OCI-M1 (cell line): ENCODE data around the gene FTO.

Source experiments
- DNase-seq: peaks from one replicate; lab custom pipeline; 2025; lab: John Stamatoyannopoulos, UW

Gene FTO

GRCh38 chr16:54160252-54160860, 456.4 kb downstream of the FTO start:
- DNase-seq: no peak

- DNase-seq: no peak
Measured at GRCh38 chr16:54160939-54161897, 457.3 kb downstream of the FTO start.

GRCh38 chr16:54163197-54163843, 459.4 kb downstream of the FTO start:
- no peak for DNase-seq

GRCh38 chr16:54164789-54165173, 460.8 kb downstream of the FTO start:
- DNase-seq: no peak

GRCh38 chr16:54165174-54165911, 461.4 kb downstream of the FTO start:
- no peak for DNase-seq

- no peak for DNase-seq
Measured at GRCh38 chr16:54165912-54166865, 462.2 kb downstream of the FTO start.

- no peak for DNase-seq
Measured at GRCh38 chr16:54169112-54169511, 465.2 kb downstream of the FTO start.

- DNase-seq: peak; percentile 2
Measured at GRCh38 chr16:54171626-54172537, 467.9 kb downstream of the FTO start.

- no peak for DNase-seq
Measured at GRCh38 chr16:54173490-54173889, 469.5 kb downstream of the FTO start.

- DNase-seq: no peak
Measured at GRCh38 chr16:54174201-54174600, 470.2 kb downstream of the FTO start.

- no peak for DNase-seq
Measured at GRCh38 chr16:54174750-54175149, 470.8 kb downstream of the FTO start.

GRCh38 chr16:54175169-54175551, 471.2 kb downstream of the FTO start:
- no peak for DNase-seq

- no peak for DNase-seq
Measured at GRCh38 chr16:54175552-54176375, 471.8 kb downstream of the FTO start.

GRCh38 chr16:54176376-54176901, 472.5 kb downstream of the FTO start:
- no peak for DNase-seq

- DNase-seq: no peak
Measured at GRCh38 chr16:54177052-54177861, 473.3 kb downstream of the FTO start.

- DNase-seq: no peak
Measured at GRCh38 chr16:54177862-54178477, 474.0 kb downstream of the FTO start.

- no peak for DNase-seq
Measured at GRCh38 chr16:54178478-54178976, 474.6 kb downstream of the FTO start.
